ENCODE measurements around the gene D2HGDH.

DNA sequence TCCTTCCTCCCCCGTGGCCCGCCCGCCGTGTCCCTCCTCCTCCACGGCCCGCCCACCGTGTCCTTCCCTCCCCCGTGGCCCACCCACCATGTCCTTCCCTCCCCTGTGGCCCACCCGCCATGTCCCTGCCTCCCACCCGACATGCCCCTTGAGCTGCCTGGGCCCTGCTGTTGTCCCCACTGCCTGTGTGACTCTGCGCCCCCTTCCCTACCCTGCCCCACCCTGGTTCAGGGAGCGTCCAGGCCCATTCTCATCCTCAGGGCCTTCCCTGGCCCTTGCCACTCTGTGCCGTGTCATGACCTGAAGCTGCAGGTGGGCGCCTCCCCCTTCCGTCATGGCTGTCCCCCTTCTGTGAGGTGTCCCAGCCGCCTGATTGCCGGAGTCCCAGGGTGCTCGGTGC, 20.7 kb downstream of the D2HGDH start:
- no peak for TF ChIP-seq CTCF (IDR thresholded peaks at IDR 0.05)
- TF ChIP-seq POLR2AphosphoS5 (IDR thresholded peaks at IDR 0.05; ENCODE audit: insufficient read depth in 1 of 2, low read depth in 1 of 2), result no peak
- TF ChIP-seq POLR2A (IDR thresholded peaks at IDR 0.05), result no peak

Measured in vagina (tissue), 2 donors.